Measurements from ENCODE around the gene CTNNA3. TPM values are rescaled to one million over a fixed set of nuclear protein-coding genes. Genes with fewer than 3 reads are reported as not detected.

The CTNNA3 gene
- total and polyA plus RNA-seq, 3 donors from 2014 or later: 17.8 to 19.4 (median 18.3) TPM

- intact Hi-C loops (cut with DNase I; ENCODE audit: low total_unique reads): no loop called here
- no peak for DNase-seq
- no peak for TF ChIP-seq CTCF (IDR thresholded peaks at IDR 0.05)
- TF ChIP-seq POLR2A (IDR thresholded peaks at IDR 0.05): no peak
Measured at GRCh38 chr10:67076144-67076543, 619.9 kb downstream of the CTNNA3 start.

GRCh38 chr10:67075491-67075971 is 620.5 kb downstream of the CTNNA3 start:
- no peak for DNase-seq
- 54 to 61% methylated on average over 4 of the region's 4 CpGs for WGBS, 2 donors

More at GRCh38 chr10:67076144-67076543, 619.9 kb downstream of the CTNNA3 start:
- H3K36me3 ChIP-seq (ENCODE audit: low read depth, missing control alignments): no peaks in the 10 kb centered on the region
- H3K27me3 ChIP-seq: no peaks in the 10 kb centered on the region
- H3K9me3 ChIP-seq: no peaks in the 10 kb centered on the region
- H3K4me1 ChIP-seq: peaks cover 6% of the 10 kb centered on the region
- H3K4me3 ChIP-seq: no peak overlapping the region
- no peak overlapping the region for H3K27ac ChIP-seq

GRCh38 chr10:67072654-67073053 is 623.3 kb downstream of the CTNNA3 start:
- DNase-seq: no peak
- intact Hi-C loops (cut with DNase I; ENCODE audit: low total_unique reads): no loop called here
- 63 to 69% methylated on average over 1 of the region's 1 CpG for WGBS, 2 donors
- peaks cover 6% of the 10 kb centered on the region for H3K4me1 ChIP-seq
- H3K9me3 ChIP-seq: no peaks in the 10 kb centered on the region
- no peaks in the 10 kb centered on the region for H3K27me3 ChIP-seq
- peak overlapping the region; percentile 6 to 12 for H3K27ac ChIP-seq
- no peak overlapping the region for H3K4me3 ChIP-seq
- no peaks in the 10 kb centered on the region for H3K36me3 ChIP-seq (ENCODE audit: low read depth, missing control alignments)
- no peak for TF ChIP-seq POLR2A (IDR thresholded peaks at IDR 0.05)
- TF ChIP-seq CTCF (IDR thresholded peaks at IDR 0.05): no peak

More at GRCh38 chr10:67075491-67075971, 620.5 kb downstream of the CTNNA3 start:
- peaks cover 6% of the 10 kb centered on the region for H3K4me1 ChIP-seq
- intact Hi-C loops (cut with DNase I; ENCODE audit: low total_unique reads): no loop called here
- H3K27ac ChIP-seq: no peak overlapping the region
- H3K36me3 ChIP-seq (ENCODE audit: low read depth, missing control alignments): no peaks in the 10 kb centered on the region
- H3K4me3 ChIP-seq: no peak overlapping the region
- TF ChIP-seq CTCF (IDR thresholded peaks at IDR 0.05) (no peak), POLR2A (IDR thresholded peaks at IDR 0.05) (no peak)
- H3K9me3 ChIP-seq: no peaks in the 10 kb centered on the region
- no peaks in the 10 kb centered on the region for H3K27me3 ChIP-seq

- H3K4me1 ChIP-seq: no peaks in the 10 kb centered on the region
- no peaks in the 10 kb centered on the region for H3K9me3 ChIP-seq
- H3K27me3 ChIP-seq: no peaks in the 10 kb centered on the region
- no peak overlapping the region for H3K4me3 ChIP-seq
- H3K27ac ChIP-seq: no peak overlapping the region
- no peak for DNase-seq
- 51% methylated on average over 5 of the region's 5 CpGs for WGBS, 2 donors
- TF ChIP-seq POLR2A (IDR thresholded peaks at IDR 0.05) (no peak), CTCF (IDR thresholded peaks at IDR 0.05) (no peak)
- H3K36me3 ChIP-seq (ENCODE audit: low read depth, missing control alignments): no peaks in the 10 kb centered on the region
- intact Hi-C loops (cut with DNase I; ENCODE audit: low total_unique reads): no loop called here
Measured at GRCh38 chr10:67050415-67050814, 645.6 kb downstream of the CTNNA3 start.

GRCh38 chr10:67049988-67050387 is 646.0 kb downstream of the CTNNA3 start:
- Histone ChIP-seq H3K4me3 (no peak overlapping the region), H3K9me3 (no peaks in the 10 kb centered on the region), H3K36me3 (ENCODE audit: low read depth, missing control alignments) (no peaks in the 10 kb centered on the region), H3K4me1 (no peaks in the 10 kb centered on the region), H3K27me3 (no peaks in the 10 kb centered on the region), H3K27ac (no peak overlapping the region)
- no peak for DNase-seq
- 81 to 83% methylated on average over 3 of the region's 3 CpGs for WGBS, 2 donors
- TF ChIP-seq CTCF (IDR thresholded peaks at IDR 0.05) (no peak), POLR2A (IDR thresholded peaks at IDR 0.05) (no peak)
- intact Hi-C loops (cut with DNase I; ENCODE audit: low total_unique reads): no loop called here

Data from testis (tissue), 3 donors.